ENCODE data around the gene EYA2. TPM values are rescaled to one million over a fixed set of nuclear protein-coding genes. Genes with fewer than 3 reads are reported as not detected.

Gene EYA2
- 1.7 to 2.6 TPM (median 2.3 TPM) in 5 replicates for total RNA-seq (2022; extraction: Qiagen RNA extraction)

DNA sequence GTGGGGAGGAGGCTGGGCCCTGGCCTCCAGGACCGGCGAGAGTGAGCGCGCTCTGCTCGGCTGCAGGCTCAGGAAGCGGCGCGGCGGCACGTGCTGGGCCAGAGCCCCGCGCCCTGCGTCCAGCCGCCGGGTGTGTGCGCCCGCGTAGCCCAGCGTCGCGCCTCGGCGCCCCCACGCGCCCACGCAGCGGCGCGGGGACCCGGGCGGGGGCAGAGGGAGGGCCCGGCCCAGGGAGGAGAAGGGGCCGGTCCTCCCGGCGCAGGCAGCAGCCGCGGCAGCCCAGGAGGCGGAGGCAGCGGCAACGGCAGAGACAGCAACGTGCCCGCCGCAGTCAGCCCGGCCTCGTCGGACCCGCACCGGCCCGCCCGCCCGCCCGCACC is at the start of gene EYA2:
TSS of gene EYA2 (plus strand) at position 265 of the 380 bp plus-strand sequence. CDS start 95,168 bp downstream, outside the sequence.

Other genes with a start within 250 kb of the EYA2 start
- not detected in 5 replicates for gene SLC13A3, start 243.4 kb upstream of the EYA2 start, total RNA-seq (2022; extraction: Qiagen RNA extraction)
- gene TP53RK, start 205.4 kb upstream of the EYA2 start, total RNA-seq (2022; extraction: Qiagen RNA extraction) = 12.3 to 14.5 TPM (median 12.8 TPM) in 5 replicates
- gene SLC2A10, start 185.2 kb upstream of the EYA2 start, total RNA-seq (2022; extraction: Qiagen RNA extraction) = not detected in 5 replicates

Measured in A549 treated with Mapracorat at 1 μM for 4 hours (cell line).